GM20431 (cell line): ENCODE results near the gene HMGCL.
"Not testable (repeated sequence)": the region's sequence is repeated elsewhere in the genome, so short reads cannot be mapped to it uniquely, and the experiment has no call there.

ENCODE experiments used
- in situ Hi-C: fragments of 300-500 bp; cut with MseI, MboI; formaldehyde crosslinking; loops from one replicate; pipeline ENCODE4 v1.15.0; 2020; ENCODE audit warnings: low sequenced_read_pairs; ENCODE audit not compliant: unreplicated experiment

Gene HMGCL

GRCh38 chr1:23787701-23788100 is 37.5 kb downstream of the HMGCL start:
- in situ Hi-C loops: no loop called here

GRCh38 chr1:23784846-23785245 is 40.4 kb downstream of the HMGCL start:
- in situ Hi-C loops: no loop called here

- in situ Hi-C loops: not testable (repeated sequence)
Observed at GRCh38 chr1:23783141-23783540, 42.1 kb downstream of the HMGCL start.

GRCh38 chr1:23779826-23780371 is 45.3 kb downstream of the HMGCL start:
- in situ Hi-C loops: no loop called here

GRCh38 chr1:23777979-23778814 is 47.0 kb downstream of the HMGCL start, which contains the start of gene PITHD1:
TSS of gene PITHD1 (plus strand) at chr1:23778418. CDS start at chr1:23778516, 98 bp downstream.
- in situ Hi-C loops: no loop called here

GRCh38 chr1:23776217-23776616 is 49.0 kb downstream of the HMGCL start:
- in situ Hi-C loops: no loop called here

- in situ Hi-C loops: no loop called here
Observed at GRCh38 chr1:23774174-23774880, 50.9 kb downstream of the HMGCL start.

GRCh38 chr1:23772854-23773242 is 52.4 kb downstream of the HMGCL start:
- in situ Hi-C loops: no loop called here

- in situ Hi-C loops: no loop called here
Observed at GRCh38 chr1:23772049-23772853, 53.0 kb downstream of the HMGCL start.

GRCh38 chr1:23768733-23769132 is 56.5 kb downstream of the HMGCL start:
- in situ Hi-C loops: no loop called here

- in situ Hi-C loops: no loop called here
Observed at GRCh38 chr1:23763041-23763577, 62.1 kb downstream of the HMGCL start.

- in situ Hi-C loops: loop anchor here (10.0 kb wide), 1 partner anchor 64 kb away; the partner anchor contains the start of gene RPL11
Observed at GRCh38 chr1:23759277-23759676, 66.0 kb downstream of the HMGCL start.

- in situ Hi-C loops: loop anchor here (10.0 kb wide), 1 partner anchor 63 kb away; the partner anchor contains the start of gene RPL11
Observed at GRCh38 chr1:23757812-23758211, 67.4 kb downstream of the HMGCL start.

GRCh38 chr1:23756676-23757075 is 68.6 kb downstream of the HMGCL start:
- in situ Hi-C loops: loop anchor here (10.0 kb wide), 1 partner anchor 62 kb away; the partner anchor contains the start of gene RPL11

- in situ Hi-C loops: loop anchor here (10.0 kb wide), 1 partner anchor 58 kb away; the partner anchor contains the start of gene RPL11
Observed at GRCh38 chr1:23752909-23753308, 72.3 kb downstream of the HMGCL start.
